SK-N-SH treated with all-trans-retinoic acid at 6 μM for 48 hours (cell line): ENCODE results near the gene SOS1.

ENCODE experiments used
- ARNTL ChIP-seq: fragments of 450-650 bp; formaldehyde crosslinking; IDR thresholded peaks from 2 replicates; pipeline ENCODE4 v1.5.0; 2020; ENCODE audit warnings: low read depth, mild to moderate bottlenecking, moderate library complexity, borderline replicate concordance
- BACH2 ChIP-seq: fragments of 250-450 bp; sonication (Bioruptor Pico); IDR thresholded peaks from 2 replicates; pipeline ENCODE4 v1.9.0; 2021; ENCODE audit warnings: mild to moderate bottlenecking, borderline replicate concordance
- CSRNP3 ChIP-seq: fragments of 250-450 bp; sonication (Bioruptor Pico); IDR thresholded peaks from 2 replicates; pipeline ENCODE4 v1.5.1; 2021; ENCODE audit warnings: mild to moderate bottlenecking, moderate library complexity
- PATZ1 ChIP-seq: fragments of 250-450 bp; sonication (Bioruptor Pico); IDR thresholded peaks from 2 replicates; pipeline ENCODE4 v1.8.0; 2020; ENCODE audit warnings: mild to moderate bottlenecking, moderate library complexity, borderline replicate concordance
- POU6F1 ChIP-seq: fragments of 250-450 bp; sonication (Bioruptor Pico); IDR thresholded peaks from 2 replicates; pipeline ENCODE4 v1.8.0; 2021; ENCODE audit warnings: low read depth, mild to moderate bottlenecking, moderate library complexity, borderline replicate concordance
- TOX ChIP-seq: fragments of 250-450 bp; sonication (Bioruptor Pico); IDR thresholded peaks from 2 replicates; pipeline ENCODE4 v1.8.0; 2021; ENCODE audit warnings: mild to moderate bottlenecking, moderate library complexity, borderline replicate concordance
- ZNF565 ChIP-seq: fragments of 450-650 bp; formaldehyde crosslinking; conservative IDR thresholded peaks from 2 replicates; pipeline ENCODE4 v1.5.0; 2020; ENCODE audit warnings: low read depth, mild to moderate bottlenecking, moderate library complexity

- TF ChIP-seq ZNF565 (CRISPR knock-in tag) = no peak
- TF ChIP-seq POU6F1 (CRISPR knock-in tag) = no peak
- no peak for TF ChIP-seq TOX
- no peak for TF ChIP-seq PATZ1 (CRISPR knock-in tag)
- TF ChIP-seq CSRNP3 (CRISPR knock-in tag) = no peak
- TF ChIP-seq BACH2 (CRISPR knock-in tag) = no peak
- TF ChIP-seq ARNTL (CRISPR knock-in tag) = no peak
Measured at GRCh38 chr2:39146630-39147029, 25.8 kb upstream of the SOS1 start.
